GM13976 (cell line): ENCODE results near the gene PDC.

ENCODE experiments used
- DNase-seq: peaks from one replicate; pipeline ENCODE4 v3.0.0; 2012; ENCODE audit warnings: low spot score
- CTCF ChIP-seq: IDR thresholded peaks from 2 replicates; pipeline ENCODE4 v1.5.1; 2012; ENCODE audit warnings: borderline replicate concordance, mild to moderate bottlenecking; ENCODE audit not compliant: insufficient read depth; ENCODE audit errors: extremely low read depth, missing control alignments, control extremely low read depth
- in situ Hi-C: fragments of 300-500 bp; cut with MboI; formaldehyde crosslinking; loops from one replicate; pipeline ENCODE4 v1.12.0; 2022; ENCODE audit warnings: low sequenced_read_pairs, mixed read lengths, inconsistent platforms; ENCODE audit not compliant: unreplicated experiment

PDC gene

GRCh38 chr1:186498071-186498470, 37.2 kb upstream of the PDC start:
- TF ChIP-seq CTCF, result no peak
- DNase-seq, result no peak
- in situ Hi-C loops, result no loop called here

- DNase-seq, result no peak
- in situ Hi-C loops, result no loop called here
- no peak for TF ChIP-seq CTCF
Observed at GRCh38 chr1:186497651-186498050, 36.7 kb upstream of the PDC start.

GRCh38 chr1:186496171-186496851, 35.4 kb upstream of the PDC start:
- no peak for TF ChIP-seq CTCF
- no peak for DNase-seq
- in situ Hi-C loops, result no loop called here

- in situ Hi-C loops, result no loop called here
- no peak for TF ChIP-seq CTCF
- no peak for DNase-seq
Observed at GRCh38 chr1:186494832-186495271, 33.9 kb upstream of the PDC start.

- no peak for DNase-seq
- in situ Hi-C loops, result no loop called here
- TF ChIP-seq CTCF, result no peak
Observed at GRCh38 chr1:186492531-186493291, 31.8 kb upstream of the PDC start.

- DNase-seq, result no peak
- in situ Hi-C loops, result no loop called here
- no peak for TF ChIP-seq CTCF
Observed at GRCh38 chr1:186491336-186491735, 30.4 kb upstream of the PDC start.
